GM23338 (cell line): ENCODE data around the gene C16orf74. TPM values are rescaled to one million over a fixed set of nuclear protein-coding genes. Genes with fewer than 3 reads are reported as not detected.

ENCODE experiments used
- ATAC-seq: fragments of 200-7000 bp; cut with Tn5 transposase; 3 replicates; pipeline ENCODE4 v1.9.1; 2020
- DNase-seq: peaks from one replicate; pipeline ENCODE4 v3.0.0-alpha.2; 2015; ENCODE audit warnings: low spot score
- H2AFZ ChIP-seq: fragments of 200-600 bp; sonication (generic); 2 replicates; pipeline ENCODE4 v1.8.0; 2016; ENCODE audit warnings: antibody characterized with exemption, mild to moderate bottlenecking, moderate library complexity
- H3F3A ChIP-seq: fragments of 200-600 bp; sonication (generic); replicated peaks from 2 replicates; pipeline ENCODE4 v1.8.0; 2017; ENCODE audit warnings: antibody characterized with exemption, mixed run types, low read depth
- H3K27ac ChIP-seq: fragments of 200-600 bp; sonication (generic); 2 replicates; pipeline ENCODE4 v1.6.1; 2016; ENCODE audit warnings: low read depth
- H3K27me3 ChIP-seq: fragments of 200-600 bp; sonication (generic); 2 replicates; pipeline ENCODE4 v1.8.0; 2016; ENCODE audit warnings: mild to moderate bottlenecking, mixed run types, moderate library complexity; ENCODE audit not compliant: insufficient read depth
- H3K36me3 ChIP-seq: fragments of 200-600 bp; sonication (generic); 2 replicates; pipeline ENCODE4 v1.8.0; 2016; ENCODE audit warnings: mild to moderate bottlenecking; ENCODE audit not compliant: insufficient read depth
- H3K4me1 ChIP-seq: fragments of 200-600 bp; sonication (generic); 2 replicates; pipeline ENCODE4 v1.8.0; 2016; ENCODE audit warnings: mild to moderate bottlenecking, moderate library complexity; ENCODE audit not compliant: insufficient read depth
- H3K4me2 ChIP-seq: fragments of 200-600 bp; sonication (generic); 2 replicates; pipeline ENCODE4 v1.7.1; 2017; ENCODE audit warnings: mixed run types
- H3K4me3 ChIP-seq: fragments of 200-600 bp; sonication (generic); 2 replicates; pipeline ENCODE4 v1.6.1; 2016; ENCODE audit warnings: mixed run types
- H3K79me2 ChIP-seq: fragments of 200-600 bp; sonication (generic); replicated peaks from 2 replicates; pipeline ENCODE4 v1.8.0; 2017; ENCODE audit warnings: mild to moderate bottlenecking; ENCODE audit not compliant: insufficient read depth
- H3K9me2 ChIP-seq: fragments of 200-600 bp; sonication (generic); 2 replicates; pipeline ENCODE4 v1.8.0; 2017; ENCODE audit not compliant: insufficient read depth
- H4K20me1 ChIP-seq: fragments of 200-600 bp; sonication (generic); replicated peaks from 2 replicates; pipeline ENCODE4 v1.8.0; 2017; ENCODE audit warnings: mild to moderate bottlenecking; ENCODE audit not compliant: insufficient read depth
- H3K27ac Mint-ChIP-seq: 2 replicates; pipeline ENCODE4 v1.8.0; 2020; ENCODE audit warnings: inconsistent platforms, mild to moderate bottlenecking, moderate library complexity, mixed read lengths
- H3K27me3 Mint-ChIP-seq: 3 replicates; pipeline ENCODE4 v1.8.0; 2022; ENCODE audit warnings: low read depth, mild to moderate bottlenecking, moderate library complexity, mixed read lengths, inconsistent platforms; ENCODE audit not compliant: insufficient read depth, poor library complexity
- H3K36me3 Mint-ChIP-seq: 3 replicates; pipeline ENCODE4 v1.8.0; 2021; ENCODE audit warnings: low read depth, mild to moderate bottlenecking, inconsistent platforms, moderate library complexity, mixed read lengths
- H3K4me1 Mint-ChIP-seq: 3 replicates; pipeline ENCODE4 v1.8.0; 2020; ENCODE audit warnings: mild to moderate bottlenecking, inconsistent platforms, mixed read lengths
- H3K4me3 Mint-ChIP-seq: 3 replicates; pipeline ENCODE4 v1.8.0; 2021; ENCODE audit warnings: moderate library complexity, mild to moderate bottlenecking, inconsistent platforms, mixed read lengths
- H3K9me3 Mint-ChIP-seq: 3 replicates; pipeline ENCODE4 v1.8.0; 2020; ENCODE audit warnings: moderate library complexity, mild to moderate bottlenecking, inconsistent platforms, mixed read lengths
- EZH2phosphoT487 ChIP-seq: fragments of 200-600 bp; sonication (generic); IDR thresholded peaks from one replicate; pipeline ENCODE4 v1.8.1; 2018; ENCODE audit warnings: antibody characterized with exemption; ENCODE audit not compliant: unreplicated experiment
- JUNB ChIP-seq: IDR thresholded peaks from one replicate; pipeline ENCODE4 v1.6.1; 2016; ENCODE audit warnings: antibody characterized with exemption; ENCODE audit not compliant: unreplicated experiment
- ZNF462 ChIP-seq: fragments of 250-450 bp; sonication (Bioruptor Pico); IDR thresholded peaks from 2 replicates; pipeline ENCODE4 v1.5.0; 2020; ENCODE audit warnings: mild to moderate bottlenecking, moderate library complexity
- polyA plus RNA-seq: library from polyadenylated mRNA; unstranded; fragments of >200 nt; fragmentation: Nextera tagmentation; extraction: Ambion mirVana; gene quantifications from 2 replicates; pipeline ENCODE4 v1.2.1, GENCODE V29; 2016
- total RNA-seq: library from RNA; depleted of rRNA; stranded (reverse); fragments of >200 nt; shearing (Covaris generic); gene quantifications from 2 replicates; pipeline ENCODE4 v1.2.3, GENCODE V29; 2014
- TF ChIP-seq, protein P1 (sequence below), 2 experiments: fragments of 200-600 bp in 1 of 2; sonication (generic) in 1 of 2; conservative IDR thresholded peaks; 2 replicates each; pipeline versions ENCODE4 v1.5.1 to v1.6.1; 2016 to 2017; ENCODE audit warnings: antibody characterized with exemption in 2 of 2, low read depth in 2 of 2, mild to moderate bottlenecking in 2 of 2, moderate library complexity in 1 of 2
- TF ChIP-seq, protein P2 (sequence below): IDR thresholded peaks from 2 replicates; pipeline ENCODE4 v1.6.1; 2016; ENCODE audit warnings: antibody characterized with exemption

C16orf74 gene
- total and polyA plus RNA-seq, 2 experiments from 2014 or later, result 12.1 to 19.1 TPM

GRCh38 chr16:85689285-85689949 lies 61.5 kb downstream of the C16orf74 start (continued):
- TF ChIP-seq ZNF462 (CRISPR knock-in tag) (no peak), EZH2phosphoT487 (no peak)
- TF ChIP-seq, protein P1, sequence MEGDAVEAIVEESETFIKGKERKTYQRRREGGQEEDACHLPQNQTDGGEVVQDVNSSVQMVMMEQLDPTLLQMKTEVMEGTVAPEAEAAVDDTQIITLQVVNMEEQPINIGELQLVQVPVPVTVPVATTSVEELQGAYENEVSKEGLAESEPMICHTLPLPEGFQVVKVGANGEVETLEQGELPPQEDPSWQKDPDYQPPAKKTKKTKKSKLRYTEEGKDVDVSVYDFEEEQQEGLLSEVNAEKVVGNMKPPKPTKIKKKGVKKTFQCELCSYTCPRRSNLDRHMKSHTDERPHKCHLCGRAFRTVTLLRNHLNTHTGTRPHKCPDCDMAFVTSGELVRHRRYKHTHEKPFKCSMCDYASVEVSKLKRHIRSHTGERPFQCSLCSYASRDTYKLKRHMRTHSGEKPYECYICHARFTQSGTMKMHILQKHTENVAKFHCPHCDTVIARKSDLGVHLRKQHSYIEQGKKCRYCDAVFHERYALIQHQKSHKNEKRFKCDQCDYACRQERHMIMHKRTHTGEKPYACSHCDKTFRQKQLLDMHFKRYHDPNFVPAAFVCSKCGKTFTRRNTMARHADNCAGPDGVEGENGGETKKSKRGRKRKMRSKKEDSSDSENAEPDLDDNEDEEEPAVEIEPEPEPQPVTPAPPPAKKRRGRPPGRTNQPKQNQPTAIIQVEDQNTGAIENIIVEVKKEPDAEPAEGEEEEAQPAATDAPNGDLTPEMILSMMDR (conservative IDR thresholded peaks at IDR 0.05; ENCODE audit: low read depth in 2 of 2), result no peak

GRCh38 chr16:85688586-85689284 lies 62.2 kb downstream of the C16orf74 start, which contains the start of gene GINS2:
Gene GINS2 (minus strand): TSS chr16:85688954. CDS start chr16:85688898, 56 bp downstream.
- Histone ChIP-seq H3K27ac (peak within 1 kb of the TSS; percentile 69; the same call in 1 of the 2 replicates), H3K36me3 (no peaks in the 10 kb centered on the region), H3K9me2 (no peaks in the 10 kb centered on the region), H3K79me2 (peaks cover 41% of the 10 kb centered on the region), H3K27me3 (no peaks in the 10 kb centered on the region), H4K20me1 (peaks cover 15% of the 10 kb centered on the region), H2AFZ (peak within 1 kb of the TSS; percentile 88), H3K4me1 (peaks cover 13% of the 10 kb centered on the region; the same call in 1 of the 2 replicates), H3K4me2 (peak within 1 kb of the TSS; percentile 88), H3K4me3 (peak within 1 kb of the TSS; percentile 78), H3F3A (peaks cover 9% of the 10 kb centered on the region; the same call in 1 of the 2 replicates)
- peaks cover 21% of the 10 kb centered on the region for H3K36me3 Mint-ChIP-seq
- DNase-seq, result peak; percentile 95
- peaks cover 16% of the 10 kb centered on the region for H3K27me3 Mint-ChIP-seq
- H3K4me1 Mint-ChIP-seq, result peaks cover 19% of the 10 kb centered on the region
- ATAC-seq, result peak; percentile 95
- no peak within 1 kb of the TSS; the same call in 1 of the 2 replicates for H3K27ac Mint-ChIP-seq
- peak within 1 kb of the TSS; percentile 85 for H3K4me3 Mint-ChIP-seq
- H3K9me3 Mint-ChIP-seq, result no peaks in the 10 kb centered on the region
- TF ChIP-seq, protein P2, sequence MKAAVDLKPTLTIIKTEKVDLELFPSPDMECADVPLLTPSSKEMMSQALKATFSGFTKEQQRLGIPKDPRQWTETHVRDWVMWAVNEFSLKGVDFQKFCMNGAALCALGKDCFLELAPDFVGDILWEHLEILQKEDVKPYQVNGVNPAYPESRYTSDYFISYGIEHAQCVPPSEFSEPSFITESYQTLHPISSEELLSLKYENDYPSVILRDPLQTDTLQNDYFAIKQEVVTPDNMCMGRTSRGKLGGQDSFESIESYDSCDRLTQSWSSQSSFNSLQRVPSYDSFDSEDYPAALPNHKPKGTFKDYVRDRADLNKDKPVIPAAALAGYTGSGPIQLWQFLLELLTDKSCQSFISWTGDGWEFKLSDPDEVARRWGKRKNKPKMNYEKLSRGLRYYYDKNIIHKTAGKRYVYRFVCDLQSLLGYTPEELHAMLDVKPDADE, result no peak
- no peak for TF ChIP-seq JUNB
